Measurements from ENCODE around the gene HPSE2. TPM values are rescaled to one million over a fixed set of nuclear protein-coding genes. Genes with fewer than 3 reads are reported as not detected.

HPSE2 gene
- total RNA-seq, 1 donor from 2014 or later: 0.16 TPM

DNA sequence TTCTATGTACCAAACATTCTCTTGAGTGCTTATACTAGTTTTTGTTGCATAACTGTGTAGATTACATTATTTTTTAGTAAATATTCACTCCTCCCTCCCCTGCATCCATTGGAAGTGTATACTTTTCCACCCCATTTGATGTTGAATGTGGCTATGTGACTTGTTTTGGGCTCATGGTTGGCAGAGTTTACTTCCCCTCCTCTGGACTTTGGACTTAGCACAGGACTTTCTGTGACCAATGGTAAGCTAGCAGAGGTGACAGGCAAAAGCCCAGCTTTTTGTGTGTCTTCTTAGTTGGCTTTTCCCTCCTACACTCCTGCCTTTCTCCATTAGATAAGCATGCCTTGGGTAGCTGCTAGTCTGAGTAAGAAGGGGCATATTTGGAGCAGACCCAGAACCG, 353.9 kb downstream of the HPSE2 start:
- intact Hi-C loops (cut with DNase I): no loop called here
- DNase-seq (ENCODE audit: low spot score): no peak

DNA sequence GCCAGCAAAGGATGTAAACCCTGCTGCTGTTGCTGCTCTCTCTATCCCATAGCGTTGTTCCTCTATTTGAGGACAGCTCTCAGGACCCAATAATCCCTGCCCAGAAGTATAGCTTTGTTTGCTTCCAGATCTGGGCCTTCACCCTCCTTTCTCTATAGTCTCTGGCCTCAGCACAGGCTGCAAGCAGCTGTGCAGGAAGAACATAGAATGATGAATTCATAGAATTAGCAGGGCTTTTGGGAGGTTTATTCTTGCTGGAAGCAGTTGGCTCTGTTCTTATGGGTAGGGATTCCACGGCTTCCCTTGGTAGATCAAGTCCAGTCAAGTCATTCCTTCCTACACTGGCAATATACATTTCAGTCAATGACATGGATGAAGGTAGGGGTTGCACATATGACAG, 354.7 kb downstream of the HPSE2 start:
- no peak for DNase-seq (ENCODE audit: low spot score)
- intact Hi-C loops (cut with DNase I): no loop called here

DNA sequence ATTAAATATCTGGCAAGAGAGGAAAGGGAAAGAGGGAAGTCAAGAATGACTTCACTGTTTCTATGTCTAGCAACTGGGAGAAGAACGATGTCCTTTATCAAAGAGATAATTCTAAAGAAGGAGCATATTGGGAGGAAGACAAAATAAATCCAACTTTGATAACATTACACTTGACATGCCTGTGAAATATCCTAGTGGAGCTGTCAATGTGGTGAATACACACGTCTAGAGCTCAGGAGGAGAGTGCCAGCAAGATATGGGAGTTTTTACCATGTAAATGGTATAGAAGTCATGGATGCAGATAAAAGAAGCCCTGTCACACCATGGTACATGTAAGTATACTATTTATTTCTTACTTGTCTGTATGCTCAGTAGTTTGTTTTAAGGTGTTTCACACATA, 356.7 kb downstream of the HPSE2 start:
- intact Hi-C loops (cut with DNase I): no loop called here
- no peak for DNase-seq (ENCODE audit: low spot score)

DNA sequence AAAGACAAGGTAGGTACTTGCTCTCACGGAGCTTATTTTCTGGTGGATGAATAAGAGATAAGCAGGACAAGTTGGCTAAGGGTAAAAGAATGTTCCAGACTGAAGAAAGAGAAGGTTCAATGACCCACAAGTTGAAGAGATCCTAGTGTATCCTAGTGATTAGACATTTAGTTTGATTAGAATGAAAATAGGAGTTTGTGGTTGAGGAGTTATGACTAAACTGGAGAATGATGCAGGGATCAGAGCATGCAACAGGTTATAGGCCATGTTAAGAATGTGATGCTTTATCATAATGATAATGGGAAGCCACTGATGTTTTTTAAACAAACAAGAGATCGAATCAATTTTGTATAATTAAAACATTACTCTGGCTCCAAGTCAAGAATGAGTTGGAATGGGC, 357.2 kb downstream of the HPSE2 start:
- intact Hi-C loops (cut with DNase I): no loop called here
- no peak for DNase-seq (ENCODE audit: low spot score)

DNA sequence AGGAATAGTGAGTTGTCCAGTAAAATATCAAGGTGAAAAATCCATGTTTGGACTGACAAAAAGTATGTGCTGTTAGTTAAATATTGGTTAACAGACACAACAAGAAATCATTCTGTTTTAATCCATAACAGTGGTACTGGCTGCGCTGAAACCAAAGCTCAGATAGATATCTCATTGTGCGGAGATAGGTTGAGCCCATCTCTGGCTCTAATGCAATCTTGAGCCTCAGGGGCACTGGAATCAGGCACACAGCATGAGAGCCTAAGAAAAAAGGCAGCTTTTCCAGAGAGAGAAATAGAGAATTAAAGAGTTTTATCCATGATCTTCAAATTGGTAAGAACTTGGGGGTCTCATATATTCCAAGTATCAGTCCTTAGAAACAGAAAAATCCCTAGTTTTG, 373.7 kb downstream of the HPSE2 start:
- DNase-seq (ENCODE audit: low spot score): no peak
- intact Hi-C loops (cut with DNase I): no loop called here

DNA sequence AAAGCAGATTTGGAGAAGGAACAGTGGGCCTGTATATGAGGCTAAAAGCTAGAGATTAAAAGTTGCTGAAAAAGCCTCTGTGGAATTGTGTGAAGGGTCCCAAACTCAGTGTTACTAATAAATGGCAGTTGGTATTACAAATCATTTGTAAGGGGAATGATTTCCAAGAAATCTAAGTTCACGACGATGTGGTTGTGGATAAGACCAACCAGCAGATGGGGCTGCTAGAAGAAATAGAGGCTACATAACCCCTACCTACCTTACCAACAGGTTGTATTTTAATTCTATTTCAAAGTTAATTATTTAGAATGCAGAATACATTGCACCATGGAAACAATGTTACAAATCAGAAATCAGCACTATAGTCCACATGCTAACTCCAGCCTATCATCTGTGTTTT, 377.1 kb downstream of the HPSE2 start:
- no peak for DNase-seq (ENCODE audit: low spot score)
- intact Hi-C loops (cut with DNase I): no loop called here

DNA sequence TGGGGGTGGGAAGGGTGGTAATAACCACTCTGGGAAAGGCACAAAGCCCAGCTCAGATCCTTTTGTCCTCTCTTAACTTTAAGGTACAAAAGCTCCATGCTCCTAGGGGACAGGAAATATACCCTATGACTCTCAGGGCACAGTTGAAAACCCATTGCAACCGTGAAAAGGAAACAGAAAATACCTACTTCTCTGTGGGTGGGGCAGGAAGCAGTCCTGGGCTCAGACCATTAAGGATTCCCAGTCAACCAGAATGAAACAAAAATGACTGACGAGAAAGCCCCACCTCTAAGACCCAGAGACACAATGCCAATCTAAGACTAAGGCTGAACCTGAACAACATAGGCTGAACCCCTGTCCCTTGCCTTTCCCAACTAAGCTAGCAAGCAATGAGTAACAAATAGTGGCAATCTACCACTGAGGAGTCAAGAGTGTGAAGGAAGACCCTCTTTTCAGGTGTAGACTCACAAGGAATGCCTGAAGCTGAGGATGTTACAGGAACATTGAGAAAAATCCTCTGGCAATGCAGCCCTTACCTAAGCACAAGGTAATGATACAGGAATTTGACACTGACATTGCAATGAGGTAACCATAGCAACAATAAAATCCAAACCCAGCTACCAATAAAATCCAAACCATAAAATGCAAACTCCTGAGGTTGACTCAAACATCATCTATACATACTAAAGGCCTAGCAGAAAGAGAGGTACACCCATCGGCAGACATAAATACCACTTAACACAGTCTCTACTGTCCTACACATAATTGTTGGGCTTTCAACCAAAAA, 380.1 kb downstream of the HPSE2 start:
- intact Hi-C loops (cut with DNase I): no loop called here
- DNase-seq (ENCODE audit: low spot score): no peak

DNA sequence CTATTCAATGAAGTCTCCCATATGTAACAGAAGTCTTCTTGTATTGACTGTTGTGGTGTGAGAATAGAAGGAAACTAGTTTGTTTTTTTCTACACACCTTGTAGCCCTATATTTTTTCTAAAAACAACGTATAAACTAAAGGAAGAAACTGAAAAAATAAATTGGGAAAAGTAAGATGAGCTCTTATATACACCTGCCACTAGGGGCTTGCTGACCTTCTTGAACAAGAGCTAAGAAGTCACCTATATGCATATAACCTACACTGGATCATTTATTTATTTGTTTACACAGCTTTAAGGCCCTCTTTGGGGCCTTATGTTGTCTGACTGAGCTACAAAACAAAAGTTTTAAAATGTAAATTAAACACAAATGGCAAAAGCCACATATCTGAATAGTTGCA, 383.0 kb downstream of the HPSE2 start:
- no peak for DNase-seq (ENCODE audit: low spot score)
- intact Hi-C loops (cut with DNase I): no loop called here

DNA sequence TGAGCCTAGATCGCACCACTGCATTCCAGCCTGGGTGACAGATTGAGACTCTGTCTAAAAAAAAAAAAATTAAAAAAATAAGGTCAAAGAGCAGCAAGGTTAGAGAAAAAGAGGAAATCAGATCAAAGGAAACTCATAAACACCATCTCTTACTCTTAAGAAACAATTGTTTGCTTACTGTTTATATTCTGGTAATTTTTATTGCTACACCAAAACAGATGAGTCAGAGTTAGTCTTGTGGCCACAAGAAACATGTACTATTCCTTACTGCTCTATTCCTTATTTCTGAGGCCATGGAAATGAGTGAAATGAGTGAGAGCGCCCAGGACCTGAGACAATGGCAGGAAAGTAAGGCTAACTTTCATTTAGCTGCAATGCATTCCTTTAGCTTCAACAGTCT, 387.3 kb downstream of the HPSE2 start:
- DNase-seq (ENCODE audit: low spot score): no peak
- intact Hi-C loops (cut with DNase I): no loop called here

DNA sequence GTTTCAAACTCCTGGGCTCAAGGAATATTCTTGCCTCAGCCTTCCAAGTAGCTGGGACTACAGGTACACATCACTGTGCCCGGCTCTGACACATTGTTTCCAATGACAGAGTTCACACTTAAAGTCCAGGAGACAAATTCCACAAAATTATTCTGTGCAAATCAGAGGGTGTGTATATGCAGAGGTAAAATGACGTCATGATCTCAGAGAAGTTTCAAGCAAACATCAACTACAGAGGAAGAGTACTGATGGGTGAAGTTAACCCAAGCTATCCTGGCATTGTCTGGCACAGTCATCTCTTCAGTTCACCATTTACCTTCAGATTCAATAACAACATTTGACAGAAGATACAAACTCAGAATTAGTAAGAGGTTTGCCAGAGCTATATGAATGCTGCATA, 388.9 kb downstream of the HPSE2 start:
- intact Hi-C loops (cut with DNase I): no loop called here
- no peak for DNase-seq (ENCODE audit: low spot score)

DNA sequence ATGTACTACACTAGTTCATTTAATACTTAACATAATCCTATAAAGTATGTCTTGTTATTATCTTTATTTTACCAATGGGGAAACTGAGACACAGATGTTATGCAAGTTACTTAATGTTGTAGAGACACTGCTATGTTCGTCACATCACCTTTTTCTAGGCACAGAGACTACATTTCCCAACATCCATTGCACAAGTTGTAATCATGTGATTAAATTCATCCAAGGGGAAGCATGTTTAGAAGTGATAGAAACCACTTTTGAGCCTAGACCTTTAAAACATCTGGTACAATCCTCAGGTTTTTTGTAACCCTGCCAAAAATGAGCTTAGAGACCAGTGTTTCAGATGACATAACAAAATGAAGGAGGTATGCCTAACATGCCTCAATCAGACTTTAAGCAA, 402.1 kb downstream of the HPSE2 start:
- intact Hi-C loops (cut with DNase I): no loop called here
- no peak for DNase-seq (ENCODE audit: low spot score)

DNA sequence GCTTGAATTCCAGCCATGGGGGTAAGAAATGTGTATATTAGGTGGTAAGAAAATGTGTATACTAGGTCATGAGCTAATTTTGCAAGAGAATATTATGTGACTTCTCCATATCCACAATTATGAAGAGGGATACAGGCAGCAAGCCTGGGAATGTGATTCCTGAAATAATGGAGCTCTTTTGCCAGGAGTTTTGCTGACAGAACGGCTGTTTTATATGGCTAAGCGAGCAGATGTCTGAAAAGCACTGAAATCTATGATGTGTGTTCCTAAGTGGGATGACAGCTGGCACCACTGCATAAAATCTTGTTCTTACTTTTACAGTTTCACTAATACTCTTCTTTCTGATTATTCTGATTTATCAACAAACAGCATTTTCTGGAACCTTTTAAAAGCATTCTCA, 402.9 kb downstream of the HPSE2 start:
- intact Hi-C loops (cut with DNase I): no loop called here
- DNase-seq (ENCODE audit: low spot score): no peak

DNA sequence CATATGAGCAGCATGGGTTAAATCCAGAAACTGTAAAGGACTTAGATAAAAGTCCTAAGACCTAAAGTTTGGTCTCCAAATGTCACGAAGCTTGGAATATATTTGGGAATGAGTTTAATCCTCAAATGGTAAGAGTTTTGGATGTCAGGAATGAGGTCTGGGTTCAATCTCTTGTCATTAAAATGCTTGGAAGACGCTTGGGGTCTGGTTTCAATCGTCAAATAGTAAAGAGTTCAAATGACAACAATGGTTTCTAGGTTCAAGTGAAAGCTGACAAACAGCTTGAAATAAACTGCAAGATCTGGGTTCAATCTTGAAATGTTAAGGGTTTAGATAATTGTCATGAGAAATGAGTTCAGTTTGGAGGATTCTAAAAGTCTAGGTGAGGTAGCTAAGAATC, 403.5 kb downstream of the HPSE2 start:
- no peak for DNase-seq (ENCODE audit: low spot score)

DNA sequence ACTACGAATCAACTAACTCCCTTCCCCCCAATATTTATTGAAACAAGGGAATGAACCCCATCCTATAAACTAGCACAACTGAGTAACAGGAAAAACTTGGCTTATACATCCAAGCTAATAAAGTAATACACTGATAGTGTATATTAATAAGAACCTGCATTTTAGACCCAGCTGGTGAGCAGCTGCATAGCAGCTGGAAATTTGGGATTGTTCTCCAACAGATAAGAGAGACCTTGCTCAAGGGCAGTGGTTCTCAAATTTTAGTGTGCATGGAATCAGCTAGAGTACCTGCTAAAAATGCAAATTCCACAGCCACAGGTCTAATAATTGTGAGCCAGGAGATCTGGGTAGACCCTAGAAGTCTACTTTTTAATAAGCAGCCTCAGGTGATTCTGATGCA, 404.3 kb downstream of the HPSE2 start:
- DNase-seq (ENCODE audit: low spot score): no peak
- intact Hi-C loops (cut with DNase I): no loop called here

More for the DNA sequence above, 403.5 kb downstream of the HPSE2 start:
- intact Hi-C loops (cut with DNase I): no loop called here

DNA sequence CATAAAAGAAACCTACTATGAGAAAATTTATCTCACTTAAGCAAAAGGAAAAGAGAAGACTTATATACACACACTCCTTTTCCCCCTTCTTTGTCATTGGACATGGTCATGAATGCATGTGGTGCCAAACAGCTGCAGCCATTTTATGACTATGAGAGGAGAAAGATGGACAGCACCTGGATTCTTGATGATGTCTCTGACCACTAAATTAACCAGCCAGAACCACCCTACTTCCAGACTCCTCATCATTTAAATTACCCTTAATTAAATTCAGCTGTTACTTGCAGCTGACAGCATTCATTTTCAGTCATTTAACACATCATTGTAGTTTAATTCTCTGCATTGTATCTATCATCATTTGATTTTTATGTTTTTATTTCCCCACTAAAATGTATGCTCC, 409.9 kb downstream of the HPSE2 start:
- intact Hi-C loops (cut with DNase I): no loop called here
- no peak for DNase-seq (ENCODE audit: low spot score)

DNA sequence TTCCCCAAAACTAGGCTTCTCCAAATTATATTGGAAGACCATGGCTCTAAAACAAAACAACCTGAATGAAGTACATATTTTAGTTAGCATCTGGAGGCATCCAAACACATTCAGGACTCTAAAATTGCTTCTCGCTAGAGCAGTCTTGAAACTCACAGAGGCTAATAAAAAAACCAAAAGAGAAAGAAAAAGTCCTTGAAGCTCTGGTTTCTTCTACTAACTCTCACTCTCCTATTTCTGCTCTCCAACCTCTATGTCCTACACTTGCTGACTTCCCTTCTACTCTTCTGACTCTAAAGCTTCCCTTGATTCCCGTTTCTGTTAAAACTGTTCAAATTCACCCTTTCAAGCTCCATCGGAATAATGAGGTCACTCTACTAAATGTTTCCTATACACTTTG, 418.3 kb downstream of the HPSE2 start:
- DNase-seq (ENCODE audit: low spot score): no peak
- intact Hi-C loops (cut with DNase I): no loop called here

DNA sequence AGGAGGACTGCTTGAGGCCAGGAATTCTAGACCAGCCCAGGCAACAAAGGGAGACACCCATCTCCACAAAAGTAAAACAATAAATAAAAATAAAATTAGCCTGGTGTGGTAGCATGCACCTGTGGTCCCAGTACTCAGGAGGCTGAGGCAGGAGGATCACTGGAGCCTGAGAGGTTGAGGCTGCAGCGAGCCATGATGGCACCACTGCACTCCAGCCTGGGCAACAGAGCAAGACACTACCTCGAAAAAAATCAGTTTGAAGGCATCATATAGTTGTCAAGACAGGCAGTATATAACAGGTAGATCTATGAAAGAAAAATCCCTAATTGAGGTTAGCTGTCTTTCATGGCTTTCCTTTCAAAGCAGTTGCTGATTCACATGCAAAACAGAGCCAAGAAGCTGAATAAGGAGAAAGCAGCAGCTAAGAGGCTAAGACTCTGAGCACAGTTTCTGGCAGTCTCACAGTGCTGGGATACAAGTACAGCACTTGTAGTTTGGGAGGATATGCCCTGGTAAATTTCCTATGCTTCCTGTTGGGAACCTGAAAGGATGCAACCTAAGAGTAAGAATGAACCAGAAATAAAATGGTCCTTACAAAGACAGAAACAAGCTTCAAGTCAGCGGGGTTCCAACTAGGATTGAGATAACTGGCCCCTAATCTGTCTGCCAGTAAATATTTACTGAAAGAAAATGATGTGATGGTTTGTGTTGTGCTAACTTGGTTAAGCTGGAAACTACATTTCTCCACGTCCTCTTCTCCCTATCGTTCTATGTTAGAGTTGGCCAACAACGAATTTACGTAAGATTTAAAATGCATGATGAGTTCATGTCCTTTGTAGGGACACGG, 420.4 kb downstream of the HPSE2 start:
- intact Hi-C loops (cut with DNase I): no loop called here
- no peak for DNase-seq (ENCODE audit: low spot score)

DNA sequence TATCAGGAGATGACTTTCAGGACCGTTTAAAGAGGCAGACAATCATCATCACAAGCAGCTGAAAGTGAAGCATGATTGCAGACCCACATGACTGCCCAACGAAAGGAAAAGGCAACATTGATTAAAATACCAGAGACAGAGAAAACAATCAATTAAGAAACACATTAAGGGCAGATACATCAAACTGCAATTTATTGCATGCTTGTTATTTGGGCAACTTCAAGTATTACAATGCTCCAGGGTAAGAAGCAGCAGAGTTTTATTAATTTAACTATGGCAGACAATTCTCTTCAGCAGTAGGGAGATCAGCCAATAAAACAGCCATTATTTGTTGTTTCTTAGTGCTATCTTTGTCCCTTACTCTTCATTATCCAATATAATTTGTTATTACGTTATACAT, 421.2 kb downstream of the HPSE2 start:
- no peak for DNase-seq (ENCODE audit: low spot score)
- intact Hi-C loops (cut with DNase I): no loop called here

DNA sequence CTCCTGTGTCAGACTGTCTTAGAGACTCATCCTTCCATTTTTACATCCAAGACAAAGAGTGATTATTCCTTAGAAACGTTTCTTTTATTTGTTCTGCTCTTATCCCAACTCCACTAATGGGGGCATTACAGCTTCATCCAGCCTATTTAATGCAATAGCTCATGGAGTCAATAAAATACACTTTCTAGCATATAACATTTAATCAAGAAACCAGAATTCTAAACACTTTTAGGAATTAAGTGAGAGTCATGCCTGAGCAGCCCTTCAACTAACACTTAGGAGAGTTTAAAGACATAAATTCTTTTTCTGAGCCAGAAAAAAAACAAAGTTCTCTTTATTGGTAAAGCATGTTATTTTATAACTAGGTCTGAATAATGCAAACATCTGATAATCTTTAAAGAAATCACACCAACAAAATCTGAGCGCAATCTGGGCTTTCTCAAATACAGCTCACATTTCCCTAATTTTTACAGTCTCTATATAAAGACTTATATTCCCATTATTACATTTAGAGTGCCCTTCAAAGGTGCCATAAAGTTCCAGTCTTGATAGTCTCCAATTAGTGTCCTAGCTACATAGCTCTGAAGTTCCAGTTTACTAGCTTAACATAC, 427.3 kb downstream of the HPSE2 start:
- intact Hi-C loops (cut with DNase I): no loop called here
- DNase-seq (ENCODE audit: low spot score): no peak

DNA sequence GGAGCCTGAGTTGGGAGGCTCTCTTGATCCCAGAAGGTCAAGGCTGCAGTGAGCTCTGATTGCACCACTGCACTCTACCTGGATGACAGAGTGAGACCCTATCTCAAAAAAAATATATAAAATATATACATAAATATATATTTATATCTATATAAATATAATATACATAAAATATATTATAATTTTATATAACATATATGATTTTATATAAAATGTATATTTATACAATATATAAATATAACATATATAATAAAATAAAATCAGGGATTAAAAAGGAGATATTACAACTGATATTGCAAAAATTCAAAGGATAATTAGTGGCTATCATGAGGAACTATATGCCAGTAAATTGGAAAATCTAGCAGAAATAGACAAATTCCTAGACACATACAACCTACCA, 435.4 kb downstream of the HPSE2 start:
- no peak for DNase-seq (ENCODE audit: low spot score)
- intact Hi-C loops (cut with DNase I): no loop called here

DNA sequence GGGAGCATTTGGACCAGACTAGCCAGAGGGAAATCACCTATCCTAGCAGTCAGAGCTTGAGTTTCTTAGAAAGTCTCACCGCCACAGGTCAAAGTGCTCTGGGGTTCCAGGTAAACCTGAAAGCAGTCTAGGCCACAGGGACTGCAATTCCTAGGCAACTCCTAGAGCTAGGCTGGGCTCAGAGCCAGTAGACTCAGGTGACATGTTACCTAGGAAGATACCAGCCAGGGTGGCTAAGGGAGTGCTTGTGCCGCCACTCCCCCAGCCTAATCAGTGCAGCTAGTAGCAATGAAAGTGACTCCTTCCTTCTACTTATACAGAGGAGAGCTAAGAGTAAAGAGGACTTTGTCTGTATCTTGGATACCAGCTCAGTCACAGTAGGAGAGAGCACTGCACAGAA, 440.2 kb downstream of the HPSE2 start:
- intact Hi-C loops (cut with DNase I): no loop called here
- no peak for DNase-seq (ENCODE audit: low spot score)
